ENCODE results near the gene MT3.

GRCh38 chr16:56542039-56542438 lies 47.3 kb upstream of the MT3 start:
- TF ChIP-seq CTCF (IDR thresholded peaks at IDR 0.05) (no peak), POLR2AphosphoS5 (IDR thresholded peaks at IDR 0.05) (no peak)

All from sigmoid colon (tissue), 4 donors.